Measurements from ENCODE around the gene DIP2C.

Gene DIP2C

GRCh38 chr10:569961-570627 lies 119.4 kb downstream of the DIP2C start:
- peaks cover 2% of the 10 kb centered on the region for H3K36me3 Mint-ChIP-seq
- no peaks in the 10 kb centered on the region for H3K9me3 Mint-ChIP-seq
- H3K27me3 Mint-ChIP-seq = peaks cover 17% of the 10 kb centered on the region
- no peak overlapping the region for H3K27ac Mint-ChIP-seq
- H3K4me3 Mint-ChIP-seq = no peak overlapping the region
- no peaks in the 10 kb centered on the region for H3K4me1 Mint-ChIP-seq

DNA sequence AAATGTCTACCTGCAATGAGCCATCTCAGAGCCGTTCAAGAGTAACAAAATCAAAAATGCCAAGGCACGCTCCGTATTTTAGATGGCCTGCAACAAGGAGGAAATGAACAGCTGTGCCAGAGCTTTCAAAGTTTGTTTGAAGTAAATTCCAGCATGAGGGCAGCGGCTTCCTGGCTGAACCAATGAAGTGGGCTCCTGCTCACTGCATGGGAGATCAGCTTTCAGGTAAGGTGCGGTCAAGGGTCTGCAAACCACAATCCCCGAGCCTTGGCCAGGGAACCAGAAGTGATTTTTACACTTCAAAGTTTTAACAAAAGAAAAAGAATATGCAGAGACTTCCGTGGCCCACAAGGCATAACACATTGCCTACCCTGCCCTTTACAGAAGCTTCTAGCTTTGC lies 120.6 kb downstream of the DIP2C start:
- H3K27ac Mint-ChIP-seq = no peak overlapping the region
- H3K4me3 Mint-ChIP-seq = no peak overlapping the region
- peaks cover 2% of the 10 kb centered on the region for H3K36me3 Mint-ChIP-seq
- peaks cover 1% of the 10 kb centered on the region for H3K9me3 Mint-ChIP-seq
- H3K27me3 Mint-ChIP-seq = peaks cover 12% of the 10 kb centered on the region
- no peaks in the 10 kb centered on the region for H3K4me1 Mint-ChIP-seq

DNA sequence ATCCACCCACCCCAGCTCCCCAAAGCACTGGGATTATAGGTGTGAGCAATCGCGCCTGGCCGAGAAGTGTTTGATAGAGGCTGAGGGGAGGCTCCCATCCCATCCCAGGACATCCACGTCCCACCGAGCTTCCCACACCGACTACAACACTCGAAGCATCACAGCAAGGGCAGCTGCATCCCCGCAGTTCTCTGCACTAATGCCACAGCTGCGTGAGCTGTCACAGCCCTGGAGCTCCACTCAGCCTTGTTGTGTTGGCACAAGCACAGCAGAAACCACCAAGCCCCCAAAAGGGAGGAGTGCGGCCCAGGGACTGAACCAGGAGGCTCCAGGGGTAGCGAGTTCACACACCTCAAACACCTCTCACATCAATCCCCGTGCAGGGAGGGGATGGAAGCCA lies 121.6 kb downstream of the DIP2C start:
- Mint-ChIP-seq H3K4me3 (no peak overlapping the region), H3K27me3 (peaks cover 12% of the 10 kb centered on the region), H3K4me1 (no peaks in the 10 kb centered on the region), H3K27ac (no peak overlapping the region), H3K9me3 (peaks cover 7% of the 10 kb centered on the region), H3K36me3 (peaks cover 2% of the 10 kb centered on the region)

GRCh38 chr10:566241-566885 lies 123.1 kb downstream of the DIP2C start:
- H3K4me3 Mint-ChIP-seq = no peak overlapping the region
- peaks cover 7% of the 10 kb centered on the region for H3K9me3 Mint-ChIP-seq
- H3K4me1 Mint-ChIP-seq = no peaks in the 10 kb centered on the region
- no peak overlapping the region for H3K27ac Mint-ChIP-seq
- peaks cover 10% of the 10 kb centered on the region for H3K27me3 Mint-ChIP-seq
- H3K36me3 Mint-ChIP-seq = peaks cover 2% of the 10 kb centered on the region

DNA sequence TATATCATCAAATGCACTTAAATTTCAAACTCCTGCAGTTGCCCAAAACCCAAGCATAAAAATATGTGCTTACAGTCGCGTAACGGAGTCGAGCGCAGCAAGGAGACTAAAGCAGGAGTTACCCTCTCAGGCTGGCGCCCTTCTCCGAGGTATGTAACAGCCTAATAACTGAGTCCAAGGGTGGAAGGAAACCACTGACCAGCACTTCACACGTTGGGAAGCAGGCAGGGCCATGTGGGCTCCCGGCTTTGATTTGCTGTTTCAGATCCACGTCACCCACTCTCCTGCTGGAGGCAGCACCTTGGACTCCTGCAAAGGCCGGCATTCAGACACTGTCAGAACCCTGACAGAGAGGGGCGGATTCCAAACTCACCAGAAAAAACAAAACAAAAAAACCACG lies 123.8 kb downstream of the DIP2C start:
- peaks cover 10% of the 10 kb centered on the region for H3K27me3 Mint-ChIP-seq
- H3K9me3 Mint-ChIP-seq = peaks cover 7% of the 10 kb centered on the region
- peaks cover 2% of the 10 kb centered on the region for H3K36me3 Mint-ChIP-seq
- H3K4me3 Mint-ChIP-seq = no peak overlapping the region
- no peak overlapping the region for H3K27ac Mint-ChIP-seq
- H3K4me1 Mint-ChIP-seq = no peaks in the 10 kb centered on the region

DNA sequence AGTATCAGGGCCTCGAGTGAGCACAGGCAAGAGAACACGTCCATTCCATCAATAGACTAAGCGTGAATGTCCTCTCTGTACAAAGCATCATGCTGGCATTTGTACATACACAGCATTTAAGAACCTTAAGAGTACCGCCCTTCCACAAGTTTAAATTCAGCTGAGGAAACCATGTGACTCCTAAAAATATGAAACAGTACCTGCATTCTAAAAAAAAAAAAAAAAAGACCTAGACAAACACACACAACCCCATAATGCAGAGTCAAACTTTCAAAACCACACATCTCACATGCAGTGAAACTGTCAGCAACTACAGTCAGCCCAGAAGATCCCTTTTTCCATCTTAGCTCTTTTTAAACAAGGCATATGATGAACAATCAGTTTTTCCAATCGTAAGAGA lies 124.3 kb downstream of the DIP2C start:
- Mint-ChIP-seq H3K27ac (no peak overlapping the region), H3K36me3 (peaks cover 2% of the 10 kb centered on the region), H3K9me3 (peaks cover 7% of the 10 kb centered on the region), H3K27me3 (peaks cover 6% of the 10 kb centered on the region), H3K4me3 (no peak overlapping the region), H3K4me1 (no peaks in the 10 kb centered on the region)

DNA sequence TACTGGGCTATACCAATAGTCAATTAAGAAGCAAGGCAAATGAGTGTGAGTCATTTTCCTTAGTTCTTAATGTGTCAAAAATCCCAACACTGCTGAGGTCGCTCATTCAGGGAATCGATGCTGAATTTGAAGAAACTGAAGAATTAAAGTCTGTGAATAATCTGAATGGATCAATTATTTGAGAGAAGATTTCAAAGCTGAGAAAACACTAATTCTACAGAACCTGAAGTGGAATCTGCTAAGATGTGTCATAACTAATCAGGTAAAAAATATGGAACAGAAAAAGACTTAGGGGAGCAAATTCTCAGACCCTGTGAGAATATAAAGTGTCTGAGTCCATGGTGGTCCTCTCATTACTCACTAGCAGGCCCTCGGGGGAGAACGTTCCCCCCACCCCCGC lies 125.6 kb downstream of the DIP2C start:
- Mint-ChIP-seq H3K27ac (no peak overlapping the region), H3K27me3 (peaks cover 3% of the 10 kb centered on the region), H3K4me3 (no peak overlapping the region), H3K4me1 (no peaks in the 10 kb centered on the region), H3K36me3 (no peaks in the 10 kb centered on the region), H3K9me3 (peaks cover 7% of the 10 kb centered on the region)

GRCh38 chr10:562142-562541 lies 127.3 kb downstream of the DIP2C start:
- H3K9me3 Mint-ChIP-seq = peaks cover 7% of the 10 kb centered on the region
- no peaks in the 10 kb centered on the region for H3K36me3 Mint-ChIP-seq
- no peak overlapping the region for H3K4me3 Mint-ChIP-seq
- H3K4me1 Mint-ChIP-seq = no peaks in the 10 kb centered on the region
- H3K27ac Mint-ChIP-seq = no peak overlapping the region
- H3K27me3 Mint-ChIP-seq = peaks cover 3% of the 10 kb centered on the region

DNA sequence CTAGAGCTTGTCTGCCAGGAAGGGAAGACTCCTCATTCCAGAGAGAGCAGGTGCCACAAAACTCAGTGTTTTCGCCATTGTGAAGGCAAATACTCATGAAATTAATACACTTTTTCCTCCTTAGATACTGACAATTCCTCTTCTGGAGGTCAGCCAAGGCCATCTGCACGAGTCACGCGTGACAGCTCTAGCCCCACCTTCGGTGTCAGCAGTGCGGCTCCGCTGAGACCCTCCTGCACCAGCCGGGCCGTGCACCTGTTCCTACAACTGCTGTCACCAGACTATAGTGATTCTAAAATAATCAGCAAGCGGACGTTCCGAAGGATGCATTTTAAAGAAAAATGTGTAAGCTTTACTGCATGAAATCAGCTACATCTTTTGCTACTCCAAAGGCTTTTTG lies 127.7 kb downstream of the DIP2C start:
- H3K27ac Mint-ChIP-seq = no peak overlapping the region

DNA sequence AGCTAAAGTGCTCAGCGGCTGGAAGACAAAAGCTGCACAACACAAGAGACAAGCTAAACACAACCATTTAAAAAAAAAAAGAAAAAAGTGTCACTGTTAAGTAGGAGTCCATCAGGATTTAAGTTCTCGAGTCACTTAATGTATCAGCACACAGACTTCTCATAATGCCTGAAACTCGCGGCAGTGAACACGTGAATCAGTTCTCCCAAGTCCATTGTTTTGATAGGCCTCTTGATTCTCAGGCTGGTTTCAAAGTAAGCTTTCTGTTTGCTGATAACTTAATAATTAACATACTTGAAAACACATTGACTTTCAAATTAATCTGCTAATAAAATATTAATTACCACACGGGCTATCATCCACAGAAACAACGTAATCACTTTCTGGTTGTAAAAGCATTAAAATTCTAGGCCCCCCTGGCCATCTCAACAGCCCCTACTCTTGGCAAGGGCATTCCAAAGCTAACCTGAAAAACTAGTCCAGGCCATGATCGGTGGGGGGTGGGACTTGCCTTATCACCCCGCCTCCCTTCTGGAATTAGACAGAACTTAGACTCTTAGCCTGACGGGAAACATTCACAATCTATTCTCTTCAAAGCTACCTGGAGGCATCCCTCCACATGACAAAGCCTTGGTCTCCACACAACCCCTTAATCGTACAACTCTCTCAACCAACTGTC lies 129.0 kb downstream of the DIP2C start:
- no peak overlapping the region for H3K4me3 Mint-ChIP-seq
- peaks cover 6% of the 10 kb centered on the region for H3K27me3 Mint-ChIP-seq
- peaks cover 6% of the 10 kb centered on the region for H3K4me1 Mint-ChIP-seq
- peaks cover 7% of the 10 kb centered on the region for H3K9me3 Mint-ChIP-seq
- no peak overlapping the region for H3K27ac Mint-ChIP-seq
- no peaks in the 10 kb centered on the region for H3K36me3 Mint-ChIP-seq

More for the DNA sequence above, 127.7 kb downstream of the DIP2C start:
- Mint-ChIP-seq H3K27me3 (peaks cover 4% of the 10 kb centered on the region), H3K9me3 (peaks cover 7% of the 10 kb centered on the region), H3K4me3 (no peak overlapping the region), H3K4me1 (peaks cover 2% of the 10 kb centered on the region), H3K36me3 (no peaks in the 10 kb centered on the region)

DNA sequence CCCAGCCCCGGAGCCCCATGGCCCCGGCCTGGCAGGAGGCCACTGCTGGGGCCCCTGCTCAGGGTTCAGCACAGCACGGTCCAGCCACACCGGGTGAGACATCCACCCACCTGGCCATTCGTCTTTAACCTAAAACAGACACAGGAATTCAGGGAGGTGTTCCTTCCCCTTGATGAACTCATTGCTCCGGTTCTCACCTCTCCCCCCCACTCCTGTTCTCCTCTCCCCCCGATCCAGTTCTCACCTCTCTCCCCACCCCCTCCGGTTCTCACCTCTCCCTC lies 129.8 kb downstream of the DIP2C start:
- Mint-ChIP-seq H3K27ac (no peak overlapping the region), H3K4me3 (no peak overlapping the region), H3K27me3 (peaks cover 7% of the 10 kb centered on the region), H3K36me3 (no peaks in the 10 kb centered on the region), H3K9me3 (peaks cover 7% of the 10 kb centered on the region), H3K4me1 (peaks cover 6% of the 10 kb centered on the region)

GRCh38 chr10:558891-559766 lies 130.3 kb downstream of the DIP2C start:
- Mint-ChIP-seq H3K4me3 (no peak overlapping the region), H3K27ac (no peak overlapping the region), H3K36me3 (no peaks in the 10 kb centered on the region), H3K4me1 (peaks cover 6% of the 10 kb centered on the region), H3K9me3 (peaks cover 7% of the 10 kb centered on the region), H3K27me3 (peaks cover 7% of the 10 kb centered on the region)

DNA sequence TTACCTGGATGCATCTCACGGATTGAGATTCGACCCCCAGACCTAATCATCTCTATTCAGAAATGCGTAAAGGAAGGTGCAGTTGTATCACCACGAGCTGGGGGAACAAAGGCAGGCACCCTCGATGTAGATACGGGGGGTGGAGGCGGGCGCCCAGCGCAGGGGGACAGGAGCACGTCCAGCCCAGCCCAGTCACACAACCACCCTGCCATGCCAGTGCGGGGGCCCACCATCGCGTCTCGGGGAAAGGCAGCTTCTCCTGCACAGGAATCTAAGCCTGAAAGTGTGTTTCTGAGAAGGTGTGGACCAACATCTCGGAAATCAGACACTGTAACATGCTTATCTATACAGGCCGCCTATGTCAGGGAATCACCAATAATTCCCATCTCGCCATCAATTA lies 131.1 kb downstream of the DIP2C start:
- peaks cover 6% of the 10 kb centered on the region for H3K4me1 Mint-ChIP-seq
- H3K27ac Mint-ChIP-seq = no peak overlapping the region
- peaks cover 8% of the 10 kb centered on the region for H3K27me3 Mint-ChIP-seq
- H3K4me3 Mint-ChIP-seq = no peak overlapping the region
- no peaks in the 10 kb centered on the region for H3K36me3 Mint-ChIP-seq
- H3K9me3 Mint-ChIP-seq = peaks cover under 1% of the 10 kb centered on the region

GRCh38 chr10:557792-558328 lies 131.6 kb downstream of the DIP2C start:
- Mint-ChIP-seq H3K36me3 (no peaks in the 10 kb centered on the region), H3K4me3 (no peak overlapping the region), H3K27ac (no peak overlapping the region), H3K27me3 (peaks cover 8% of the 10 kb centered on the region), H3K9me3 (no peaks in the 10 kb centered on the region), H3K4me1 (peaks cover 6% of the 10 kb centered on the region)

GRCh38 chr10:556971-557637 lies 132.4 kb downstream of the DIP2C start:
- H3K4me3 Mint-ChIP-seq = no peak overlapping the region
- no peaks in the 10 kb centered on the region for H3K9me3 Mint-ChIP-seq
- H3K4me1 Mint-ChIP-seq = peaks cover 6% of the 10 kb centered on the region
- peaks cover 8% of the 10 kb centered on the region for H3K27me3 Mint-ChIP-seq
- H3K27ac Mint-ChIP-seq = peak overlapping the region; percentile 51
- no peaks in the 10 kb centered on the region for H3K36me3 Mint-ChIP-seq

Measured in activated naive CD4-positive, alpha-beta T cell treated with anti-CD3 and anti-CD28 coated beads, Interleukin-2, amount 50 U/mL, for 24 hours (primary cell).